Brain microvascular endothelial cell (primary cell): ENCODE results near the gene FANCD2.
"Not testable (repeated sequence)": the region's sequence is repeated elsewhere in the genome, so short reads cannot be mapped to it uniquely, and the experiment has no call there.

Experiments
- DNase-seq: peaks from one replicate; pipeline ENCODE4 v3.0.0-alpha.2; 2020
- H3K27ac ChIP-seq: fragments of 250-450 bp; sonication (Bioruptor Pico); 2 replicates; pipeline ENCODE4 v1.5.1; 2020; ENCODE audit warnings: mild to moderate bottlenecking, moderate library complexity
- H3K27me3 ChIP-seq: fragments of 250-450 bp; sonication (Bioruptor Pico); replicated peaks from 2 replicates; pipeline ENCODE4 v1.5.1; 2020; ENCODE audit warnings: mild to moderate bottlenecking
- H3K36me3 ChIP-seq: fragments of 250-450 bp; sonication (Bioruptor Pico); replicated peaks from 2 replicates; pipeline ENCODE4 v1.5.1; 2020; ENCODE audit warnings: mild to moderate bottlenecking
- H3K4me3 ChIP-seq: 2 replicates; pipeline ENCODE4 v1.5.1; 2011; ENCODE audit warnings: low read depth, mild to moderate bottlenecking, control low read depth, low read length, moderate library complexity
- CTCF ChIP-seq: IDR thresholded peaks from 2 replicates; pipeline ENCODE4 v1.5.1; 2011; ENCODE audit warnings: low read depth, mild to moderate bottlenecking, moderate library complexity, low read length, control low read depth, inconsistent platforms; ENCODE audit errors: missing control alignments
- in situ Hi-C: cut with HindIII; loops from 2 replicates; pipeline ENCODE4 v1.10.0; 2017; ENCODE audit warnings: low sequenced_read_pairs, low pct_ligation_motif_present

The FANCD2 gene

GRCh38 chr3:10088256-10088655, 62.0 kb downstream of the FANCD2 start:
- no peak overlapping the region for H3K27ac ChIP-seq

GRCh38 chr3:10090179-10090578, 63.9 kb downstream of the FANCD2 start:
- no peak for TF ChIP-seq CTCF
- Histone ChIP-seq H3K4me3 (no peak overlapping the region), H3K27me3 (no peaks in the 10 kb centered on the region), H3K36me3 (no peaks in the 10 kb centered on the region), H3K27ac (no peak overlapping the region)
- DNase-seq = no peak
- in situ Hi-C loops = no loop called here

More at GRCh38 chr3:10088256-10088655, 62.0 kb downstream of the FANCD2 start:
- Histone ChIP-seq H3K4me3 (no peak overlapping the region), H3K27me3 (no peaks in the 10 kb centered on the region), H3K36me3 (no peaks in the 10 kb centered on the region)
- no peak for DNase-seq
- in situ Hi-C loops = no loop called here
- no peak for TF ChIP-seq CTCF

GRCh38 chr3:10090774-10091173, 64.5 kb downstream of the FANCD2 start:
- H3K27me3 ChIP-seq, H3K27ac ChIP-seq, H3K4me3 ChIP-seq, in situ Hi-C loops, DNase-seq, H3K36me3 ChIP-seq: not testable (repeated sequence)

- in situ Hi-C loops, H3K27me3 ChIP-seq, H3K27ac ChIP-seq, H3K36me3 ChIP-seq, DNase-seq, H3K4me3 ChIP-seq: not testable (repeated sequence)
Observed at GRCh38 chr3:10091387-10091786, 65.2 kb downstream of the FANCD2 start.

- no peak for TF ChIP-seq CTCF
- DNase-seq = no peak
- in situ Hi-C loops = no loop called here
- Histone ChIP-seq H3K27me3 (no peaks in the 10 kb centered on the region), H3K4me3 (no peak overlapping the region), H3K27ac (no peak overlapping the region), H3K36me3 (no peaks in the 10 kb centered on the region)
Observed at GRCh38 chr3:10093678-10094077, 67.4 kb downstream of the FANCD2 start.

- in situ Hi-C loops = no loop called here
- no peak overlapping the region for H3K27ac ChIP-seq
- H3K36me3 ChIP-seq = no peaks in the 10 kb centered on the region
- TF ChIP-seq CTCF = no peak
- H3K4me3 ChIP-seq = no peak overlapping the region
- no peak for DNase-seq
- no peaks in the 10 kb centered on the region for H3K27me3 ChIP-seq
Observed at GRCh38 chr3:10099041-10099440, 72.8 kb downstream of the FANCD2 start.

- DNase-seq = no peak
- Histone ChIP-seq H3K36me3 (no peaks in the 10 kb centered on the region), H3K27me3 (no peaks in the 10 kb centered on the region), H3K27ac (no peak overlapping the region), H3K4me3 (no peak overlapping the region)
- in situ Hi-C loops = no loop called here
- no peak for TF ChIP-seq CTCF
Observed at GRCh38 chr3:10106919-10107318, 80.7 kb downstream of the FANCD2 start.
